AML-193 (cell line): ENCODE results near the gene FHOD1.
A peak's percentile ranks its signal among the peaks of the same experiment; 100 is the strongest.

ENCODE experiments used
- DNase-seq, 2 experiments: peaks; one replicate each; lab custom pipeline; 2025; lab: John Stamatoyannopoulos, UW

FHOD1 gene

DNA sequence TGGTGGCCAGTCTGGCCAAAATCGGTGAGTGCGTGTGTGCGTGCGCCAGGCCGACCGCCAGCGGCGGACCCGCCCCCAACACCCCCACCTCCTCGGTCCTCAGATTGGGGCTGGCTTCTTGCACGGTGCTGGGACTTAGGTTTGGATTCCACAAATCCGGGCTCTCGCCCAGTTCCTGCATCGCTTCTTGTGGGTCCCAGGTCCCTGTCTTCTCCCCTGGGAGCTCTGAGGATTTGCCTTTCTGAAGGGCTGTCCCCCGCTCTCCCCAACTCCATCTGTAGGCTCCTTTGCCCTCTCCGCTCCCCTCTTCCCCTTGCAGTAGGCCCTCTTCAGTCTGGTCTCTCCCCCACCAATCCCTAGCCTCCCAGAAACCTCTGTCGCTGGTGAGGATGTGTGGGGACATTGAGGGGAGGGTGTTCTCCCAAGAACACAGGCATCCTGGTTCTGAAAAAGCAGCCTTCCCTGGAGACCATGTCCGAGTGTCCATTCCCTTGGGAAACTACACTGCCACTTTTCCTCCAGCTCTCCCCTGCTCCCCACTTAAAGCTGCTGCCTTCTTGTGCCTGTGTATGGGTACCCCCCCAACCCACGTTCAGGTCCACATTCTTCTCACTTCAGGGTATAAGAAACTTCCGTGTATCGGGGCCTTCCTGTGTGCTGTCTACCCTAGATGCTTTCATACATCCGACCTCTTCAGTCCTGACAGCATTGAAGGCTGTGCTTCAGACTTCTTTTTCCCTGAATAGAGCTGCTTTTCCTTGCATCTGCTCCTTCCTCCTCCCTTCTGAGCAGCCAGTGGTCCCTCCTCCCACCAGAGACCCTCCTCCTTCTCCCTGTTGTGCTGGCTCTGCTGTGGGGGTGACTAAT lies 2.1 kb upstream of the FHOD1 start:
- DNase-seq, result no peak

DNA sequence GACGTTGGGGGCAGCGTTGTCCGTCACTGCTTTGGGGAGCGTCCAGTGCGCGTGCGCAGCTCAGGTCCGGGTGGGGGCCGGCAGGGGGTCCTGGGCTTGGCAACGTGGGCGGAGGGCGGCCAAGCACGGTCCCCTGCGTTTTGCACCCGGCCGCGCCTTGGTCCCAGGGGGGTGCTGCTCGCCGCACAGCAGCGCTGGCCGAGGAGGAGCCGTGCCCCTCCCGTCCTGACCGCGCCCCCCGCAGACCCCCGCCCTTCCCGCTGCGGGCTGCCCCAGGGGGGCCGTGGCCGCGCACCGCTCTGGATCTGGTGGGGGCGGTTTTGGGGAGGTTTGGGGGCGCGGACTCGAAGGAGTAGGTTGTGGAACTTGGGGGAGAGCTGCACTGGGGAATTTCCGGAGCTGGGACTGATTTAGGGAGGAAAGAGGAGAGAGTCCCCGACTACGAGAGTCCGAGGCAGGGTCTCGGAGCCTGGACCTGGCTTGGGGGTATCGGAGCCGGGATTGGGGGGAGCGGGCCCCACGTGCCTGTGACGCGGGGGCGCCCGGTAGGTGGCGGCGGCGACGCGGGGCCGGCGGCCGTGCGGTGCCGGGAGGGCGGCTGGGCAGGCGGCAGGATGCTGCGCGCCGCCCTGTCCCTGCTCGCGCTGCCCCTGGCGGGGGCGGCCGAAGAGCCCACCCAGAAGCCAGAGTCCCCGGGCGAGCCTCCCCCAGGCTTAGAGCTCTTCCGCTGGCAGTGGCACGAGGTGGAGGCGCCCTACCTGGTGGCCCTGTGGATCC lies 1.3 kb upstream of the FHOD1 start, which contains the start of gene SLC9A5:
Gene SLC9A5 (plus strand): TSS at position 579 of the 777 bp plus-strand sequence. CDS start 36 bp downstream, at position 615.
- no peak for DNase-seq

DNA sequence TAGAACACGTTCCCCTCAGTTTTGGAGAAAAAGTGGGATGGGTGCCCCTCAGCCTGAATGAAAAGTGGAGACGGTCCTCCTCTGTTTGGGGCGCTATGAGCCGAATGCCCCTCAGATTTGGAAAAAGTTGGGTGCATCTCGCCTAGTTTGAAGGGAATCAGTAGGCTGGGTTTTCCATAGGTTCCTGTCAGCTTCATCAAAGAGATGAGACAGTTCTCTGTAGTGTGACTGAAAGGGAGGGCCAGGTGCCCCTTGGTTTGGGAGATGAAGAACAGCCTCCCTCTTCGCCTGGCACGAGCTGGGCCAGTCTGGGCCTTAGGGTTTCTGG lies 756 bp upstream of the FHOD1 start:
- DNase-seq, result no peak

DNA sequence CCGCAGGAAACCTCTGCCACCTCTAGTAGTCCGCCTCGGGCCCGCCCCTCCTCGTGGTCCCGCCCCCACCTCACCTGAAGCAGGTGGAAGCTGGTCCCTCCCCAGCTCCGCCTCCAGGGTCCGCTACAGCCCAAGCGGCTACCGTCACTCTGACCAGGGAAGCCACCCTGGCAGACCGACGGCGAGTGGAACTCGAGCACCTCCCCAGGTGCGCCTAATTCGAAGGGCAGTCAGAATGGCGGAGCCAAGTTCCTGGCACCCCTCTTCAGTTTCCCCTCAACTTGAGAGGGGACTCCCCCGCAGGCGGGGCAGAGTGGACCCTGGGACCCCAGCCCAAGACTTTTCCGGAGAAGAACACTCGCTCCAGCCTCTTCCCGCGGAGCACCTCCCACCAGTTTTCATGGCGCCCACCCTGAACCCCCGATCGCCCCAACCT lies 507 bp downstream of the FHOD1 start:
- DNase-seq, result no peak

DNA sequence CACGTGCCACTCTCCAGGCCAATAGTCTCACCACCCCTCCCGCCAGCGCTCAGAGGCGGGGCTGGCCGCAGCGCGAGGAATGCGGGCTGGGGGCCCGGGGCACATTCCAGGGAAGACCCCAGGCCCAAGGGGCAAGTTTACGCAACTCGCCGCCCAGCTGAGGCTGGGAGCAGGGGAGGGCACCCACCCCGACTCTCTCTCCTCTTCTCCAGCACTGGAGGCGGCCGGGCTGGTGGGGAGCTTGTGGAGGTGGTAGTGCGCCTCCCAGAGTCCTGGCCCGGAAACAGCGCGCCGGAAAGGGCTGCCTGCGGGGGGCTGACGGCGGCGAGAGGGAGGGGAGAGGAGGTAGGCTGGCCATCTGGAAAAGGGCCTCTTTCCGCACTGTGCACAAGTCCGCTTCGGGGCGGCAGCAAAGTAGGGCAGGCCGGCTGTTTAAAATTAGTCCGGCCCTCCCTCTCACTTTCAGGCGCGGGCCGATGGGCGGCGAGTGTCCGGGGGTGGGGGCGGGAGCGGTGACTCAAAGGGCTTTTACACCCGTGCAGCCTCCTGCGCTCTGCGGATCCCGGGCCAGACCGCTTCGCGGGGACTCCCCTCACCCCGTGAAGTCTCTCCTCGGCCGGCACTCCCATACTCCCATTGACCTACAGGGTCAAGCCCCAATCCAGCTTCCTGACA lies 1.1 kb downstream of the FHOD1 start:
- peak; percentile 54 to 58 for DNase-seq

DNA sequence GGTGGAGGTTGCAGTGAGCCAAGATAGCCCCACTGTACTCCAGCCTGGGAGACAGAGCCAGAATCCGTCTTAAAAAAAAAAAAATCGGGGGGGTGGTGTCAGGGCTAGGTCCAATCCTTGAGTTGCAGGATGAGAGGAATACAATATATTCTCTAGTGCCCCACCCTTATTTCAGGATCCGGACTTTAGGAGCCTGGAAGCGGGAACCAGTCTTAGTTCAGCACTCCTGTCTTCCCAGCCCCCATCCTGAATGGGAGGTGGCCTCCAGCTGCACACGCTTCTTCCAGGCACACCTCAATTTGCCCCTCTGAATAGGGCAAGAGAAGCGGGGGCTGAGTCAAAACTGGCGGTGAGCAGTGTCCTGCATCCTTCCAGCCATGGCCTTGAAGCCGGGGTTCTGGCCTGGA lies 1.6 kb downstream of the FHOD1 start:
- no peak for DNase-seq

DNA sequence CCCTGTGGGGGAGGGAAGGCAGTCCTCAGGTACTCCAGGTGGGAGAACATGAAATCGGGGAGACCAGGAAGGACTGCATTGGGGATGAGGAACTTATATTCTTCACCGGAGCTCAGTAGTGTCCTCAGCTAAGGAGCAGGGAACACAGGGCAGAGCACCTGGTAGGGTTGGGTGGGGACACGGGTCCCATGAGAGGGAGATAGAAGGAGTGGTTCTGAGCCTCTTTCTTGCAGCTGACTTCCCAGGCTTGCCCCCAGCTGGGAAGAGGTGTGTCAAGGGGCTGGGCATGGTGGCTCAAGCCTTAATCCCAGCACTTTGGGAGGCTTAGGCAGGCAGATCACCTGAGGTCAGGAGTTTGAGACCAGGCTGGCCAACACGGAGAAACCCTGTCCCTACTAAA lies 2.1 kb downstream of the FHOD1 start:
- no peak for DNase-seq

DNA sequence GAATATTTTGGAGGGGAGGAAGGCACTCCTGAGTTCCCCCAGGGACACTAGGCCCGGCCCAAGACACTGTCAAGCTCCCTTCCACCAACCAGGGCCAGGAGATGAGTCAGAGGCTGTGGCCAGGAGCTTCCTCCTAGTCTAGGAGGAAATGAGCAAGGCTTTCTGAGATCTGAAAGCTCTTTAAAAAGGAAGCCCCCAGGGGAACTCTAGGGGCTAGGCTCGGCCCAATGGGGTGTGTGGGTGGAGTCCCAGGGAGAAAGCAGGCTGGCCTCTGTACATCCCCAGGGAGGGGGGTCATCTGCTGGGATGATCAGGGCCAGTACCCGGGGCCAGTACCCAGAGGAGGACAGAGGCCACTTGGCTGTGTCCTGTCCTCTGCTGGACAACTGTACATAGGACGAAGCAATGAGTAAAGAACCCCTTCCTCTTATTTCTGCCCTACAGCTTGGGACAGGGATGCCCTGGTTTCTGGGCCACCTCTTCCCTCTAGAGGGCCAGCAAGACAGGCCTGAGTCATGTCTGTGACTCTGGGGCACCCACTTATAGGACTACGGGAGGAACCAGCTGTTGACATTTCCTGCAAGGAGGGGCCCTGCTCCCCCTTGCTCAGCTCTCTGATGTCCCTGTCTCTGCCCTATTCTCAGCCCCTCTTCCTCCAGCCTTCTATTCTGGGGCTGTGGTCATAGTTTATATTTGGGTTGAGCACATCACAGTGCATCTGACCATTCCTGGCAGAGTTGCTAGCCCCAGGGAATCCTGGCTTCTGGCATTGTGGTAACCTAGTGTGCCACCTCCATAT lies 2.7 kb downstream of the FHOD1 start:
- peak; percentile 91 to 95 for DNase-seq

DNA sequence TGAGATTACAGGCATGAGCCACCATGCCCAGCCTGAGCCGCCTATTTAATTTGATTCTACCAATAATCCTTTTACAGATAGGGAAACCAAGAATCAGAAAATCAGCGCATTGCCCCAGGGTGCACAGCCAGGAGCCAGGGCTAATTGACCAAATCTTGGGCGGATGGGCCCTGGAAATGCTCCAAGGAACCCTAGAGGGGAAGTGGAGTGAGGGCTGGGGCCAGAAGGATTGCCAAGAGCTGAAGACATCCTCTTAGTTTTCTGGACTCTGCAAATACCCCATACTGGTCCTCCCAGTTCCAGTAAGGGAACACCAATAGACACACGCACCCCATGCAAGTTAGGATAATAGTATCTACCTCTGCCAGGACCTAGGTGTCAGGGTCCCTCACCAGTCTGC lies 3.8 kb downstream of the FHOD1 start:
- DNase-seq, result peak in 1 of 2 experiments; percentile 15

DNA sequence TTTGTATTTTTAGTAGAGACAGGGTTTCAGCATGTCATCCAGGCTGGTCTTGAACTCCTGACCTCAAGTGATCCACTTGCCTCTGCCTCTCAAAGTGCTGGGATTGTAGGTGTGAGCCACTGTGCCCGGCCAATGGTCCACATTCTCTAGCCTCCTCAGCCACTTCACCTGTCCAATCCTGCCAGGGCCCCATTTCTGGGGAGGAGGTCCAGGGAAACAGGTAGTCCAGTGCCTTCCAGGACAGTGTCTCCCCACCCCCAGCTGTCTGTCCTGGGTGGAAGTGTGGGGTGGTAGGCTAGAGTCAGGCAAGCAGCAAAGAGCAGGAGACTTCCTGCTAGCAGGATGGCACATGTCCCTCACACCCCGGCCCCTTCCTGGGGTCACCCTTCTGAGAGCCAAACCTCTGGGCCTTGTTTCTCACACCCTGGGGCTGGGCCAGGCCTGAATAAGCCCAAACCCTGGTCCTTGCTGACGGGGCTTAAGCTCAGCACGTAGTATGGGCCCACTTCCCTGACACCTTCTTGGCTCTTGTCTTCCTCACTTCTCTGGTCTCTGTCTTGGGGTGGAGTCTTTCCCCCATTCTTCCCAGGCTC lies 5.0 kb downstream of the FHOD1 start:
- no peak for DNase-seq

DNA sequence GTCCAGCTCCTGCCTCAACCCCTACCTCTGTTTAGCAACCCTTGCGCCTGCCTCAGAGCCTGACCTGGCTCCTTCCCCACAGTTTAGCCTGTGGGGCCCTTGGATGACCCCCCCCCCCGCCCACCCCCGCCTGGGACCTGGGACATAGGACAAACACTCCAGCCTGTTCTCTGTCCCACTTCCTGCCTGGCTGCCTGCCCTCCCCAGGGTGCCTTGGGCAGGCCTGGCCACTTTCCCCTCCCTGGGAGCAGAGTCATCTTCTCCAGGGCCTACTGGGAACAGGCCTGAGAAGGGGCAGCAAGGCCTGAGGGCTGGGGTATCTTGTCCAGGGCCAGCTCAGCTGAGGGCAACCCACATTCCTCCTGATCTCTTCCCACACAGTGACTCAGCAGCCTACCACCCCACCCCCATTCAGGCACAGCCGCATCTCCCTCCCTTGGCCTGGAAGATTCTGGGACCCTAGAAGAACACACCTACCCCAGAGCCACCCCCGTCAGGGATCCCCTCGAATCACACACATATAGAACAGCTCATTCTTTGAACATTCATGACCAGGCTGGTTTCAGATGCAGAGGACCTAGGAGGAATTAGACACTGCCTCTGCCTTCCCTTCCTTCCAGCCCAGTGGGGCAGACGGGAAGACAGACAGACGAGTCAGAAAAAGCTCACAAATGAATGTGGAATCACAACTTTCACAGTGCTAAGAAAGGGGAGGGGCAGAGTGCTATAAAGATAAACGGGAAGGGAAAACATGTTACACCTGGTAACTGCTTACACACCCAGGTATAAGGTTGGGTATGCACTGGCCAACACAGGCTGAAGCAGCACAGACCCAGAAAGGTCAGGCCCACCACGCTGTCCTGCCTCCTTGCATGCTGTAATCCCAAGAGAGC lies 6.0 kb downstream of the FHOD1 start:
- no peak for DNase-seq

DNA sequence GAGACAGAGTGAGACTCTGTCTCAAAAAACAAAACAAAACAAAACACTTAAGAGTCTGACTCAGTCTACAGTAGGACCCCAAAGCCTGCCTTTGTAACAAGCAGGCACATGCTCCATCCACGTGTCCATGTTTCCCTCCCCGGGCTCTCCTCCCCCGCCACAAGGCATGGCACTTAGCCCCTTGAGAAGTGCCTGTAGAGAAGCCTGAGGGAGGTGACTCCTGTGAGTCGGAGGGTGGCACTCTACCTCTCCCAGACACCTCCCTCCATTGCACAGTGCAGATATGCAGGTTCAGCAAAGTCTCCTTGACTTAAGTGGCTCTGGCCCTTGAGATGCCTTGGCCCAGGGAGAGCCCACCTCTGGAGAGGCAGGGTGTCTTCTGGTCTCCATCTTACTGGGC lies 6.8 kb downstream of the FHOD1 start:
- no peak for DNase-seq

DNA sequence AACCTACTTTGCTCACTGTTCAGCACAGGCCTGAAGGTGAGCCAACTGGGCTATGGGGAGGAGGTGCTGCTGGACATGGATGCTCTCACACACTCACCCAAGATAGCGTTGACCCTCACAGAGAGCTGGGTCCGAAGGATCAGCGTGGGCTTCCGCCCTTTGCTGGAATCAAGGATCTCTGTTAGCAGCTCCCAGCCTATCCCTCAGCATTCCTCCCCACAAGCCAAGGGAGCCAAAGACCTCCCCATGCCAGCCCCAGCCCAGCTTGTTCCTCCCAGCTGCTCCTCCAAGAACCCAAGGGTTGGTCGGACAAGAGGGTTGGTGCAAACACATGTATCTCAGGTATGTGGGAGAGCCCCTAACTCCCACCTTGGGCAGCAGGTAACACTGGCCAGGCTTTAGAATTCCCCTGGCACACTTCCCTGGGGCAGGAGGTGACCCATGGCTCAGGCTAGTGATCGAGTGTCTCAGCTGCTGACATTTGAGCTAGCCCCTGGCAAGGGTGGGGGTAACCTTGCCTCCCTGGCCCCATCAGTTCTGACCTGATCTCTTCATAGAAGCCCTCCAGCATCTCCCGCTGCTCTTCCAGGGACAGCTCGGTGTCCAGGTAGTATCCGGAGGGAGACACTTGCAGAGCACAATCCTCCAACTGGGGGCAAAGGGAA lies 8.3 kb downstream of the FHOD1 start:
- DNase-seq, result no peak

DNA sequence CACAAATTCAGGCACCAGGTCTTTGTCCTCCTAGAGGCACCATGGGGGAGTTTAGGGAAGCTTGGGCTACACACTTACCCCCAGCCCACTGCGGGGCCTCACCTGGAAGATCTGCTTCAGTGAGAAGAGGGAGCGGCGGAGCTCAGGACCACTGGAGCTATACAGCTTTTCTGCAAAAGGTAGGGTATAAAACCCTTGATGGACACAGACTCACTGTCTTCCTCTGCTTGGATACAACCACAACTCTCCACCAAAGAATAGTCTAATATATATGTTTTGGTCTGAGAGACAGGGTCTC lies 9.1 kb downstream of the FHOD1 start:
- DNase-seq, result no peak

DNA sequence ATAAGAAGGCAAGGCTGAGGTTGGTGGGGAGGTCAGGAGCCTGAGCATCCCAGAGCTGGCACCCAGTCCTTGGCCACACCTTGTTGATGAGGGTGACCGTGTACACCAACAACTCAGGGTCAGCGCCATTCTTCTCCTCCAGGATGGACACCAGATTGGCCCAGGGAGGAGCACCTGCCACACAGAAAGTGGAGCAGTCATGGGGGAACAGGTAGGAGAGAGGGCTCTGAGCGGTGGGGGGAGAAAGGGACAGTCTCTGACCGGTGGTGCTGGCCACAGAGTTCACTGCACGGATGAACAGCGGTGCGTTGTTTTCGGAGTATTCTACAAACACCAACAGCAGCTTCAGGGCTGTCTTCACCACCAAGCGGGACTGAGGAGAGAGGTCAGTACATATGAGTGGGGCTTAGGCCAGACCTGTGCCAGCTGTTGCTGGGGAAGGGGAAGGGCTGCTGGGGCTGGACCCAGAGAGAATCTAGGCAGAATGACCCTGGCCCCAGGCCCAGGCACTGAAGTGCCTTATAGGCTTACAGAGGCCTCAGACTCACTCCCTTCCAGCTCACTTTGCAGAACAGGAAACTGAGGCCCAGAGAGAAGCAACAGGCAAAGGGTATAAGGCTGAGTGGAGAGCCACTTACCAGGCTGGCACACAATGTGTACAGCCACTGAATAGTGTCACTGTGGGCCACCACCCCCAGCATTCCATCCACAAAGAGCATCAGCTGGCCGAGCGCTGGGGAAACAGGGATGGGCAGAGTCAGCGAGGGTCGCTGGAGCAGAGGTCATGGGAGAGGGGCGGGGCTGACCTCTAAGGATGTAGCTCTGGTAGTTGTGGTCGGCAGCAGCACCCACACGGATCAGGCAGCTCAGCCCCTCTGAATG lies 9.6 kb downstream of the FHOD1 start:
- no peak for DNase-seq

DNA sequence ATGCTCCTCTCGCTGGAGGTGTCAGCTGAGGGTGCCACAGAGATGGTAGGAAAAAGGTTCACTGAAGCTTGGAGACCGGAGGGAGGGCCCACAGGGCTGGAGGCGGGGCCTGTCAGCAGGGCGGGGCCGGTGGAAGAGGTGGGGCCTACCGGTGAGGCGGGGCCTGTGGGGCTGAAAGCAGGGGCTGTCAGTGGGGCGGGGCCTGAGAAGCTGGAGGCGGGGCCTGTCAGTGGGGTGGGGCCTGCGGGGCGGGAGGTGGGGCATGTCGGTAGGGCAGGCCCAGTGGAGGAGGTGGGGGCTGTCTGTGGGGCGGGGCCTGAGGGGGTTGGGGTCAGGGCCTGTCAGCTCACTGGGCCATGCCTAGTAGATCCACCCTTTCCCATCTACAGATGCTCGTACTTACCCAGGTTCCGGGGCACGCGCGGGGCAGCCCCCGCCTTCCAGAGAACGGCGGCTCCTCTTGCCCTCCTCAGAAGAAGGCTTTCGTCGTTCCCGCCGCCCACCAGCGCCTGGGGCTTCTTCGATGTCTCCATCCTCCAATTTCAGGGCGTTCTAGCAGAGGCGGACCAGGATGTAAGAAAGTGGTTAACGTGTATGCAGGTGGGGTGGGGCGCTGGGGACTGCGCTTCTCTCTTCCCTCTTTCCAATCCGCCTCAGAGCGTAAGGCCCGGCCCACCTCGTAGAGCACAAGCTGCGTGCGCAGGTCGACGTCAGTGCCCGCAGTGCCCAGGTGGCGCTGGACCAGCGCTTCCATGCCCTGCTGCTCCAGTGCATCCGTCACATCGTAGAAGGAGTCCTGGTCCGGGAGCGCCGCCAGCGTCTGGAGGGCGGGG lies 10.5 kb downstream of the FHOD1 start:
- DNase-seq, result no peak

DNA sequence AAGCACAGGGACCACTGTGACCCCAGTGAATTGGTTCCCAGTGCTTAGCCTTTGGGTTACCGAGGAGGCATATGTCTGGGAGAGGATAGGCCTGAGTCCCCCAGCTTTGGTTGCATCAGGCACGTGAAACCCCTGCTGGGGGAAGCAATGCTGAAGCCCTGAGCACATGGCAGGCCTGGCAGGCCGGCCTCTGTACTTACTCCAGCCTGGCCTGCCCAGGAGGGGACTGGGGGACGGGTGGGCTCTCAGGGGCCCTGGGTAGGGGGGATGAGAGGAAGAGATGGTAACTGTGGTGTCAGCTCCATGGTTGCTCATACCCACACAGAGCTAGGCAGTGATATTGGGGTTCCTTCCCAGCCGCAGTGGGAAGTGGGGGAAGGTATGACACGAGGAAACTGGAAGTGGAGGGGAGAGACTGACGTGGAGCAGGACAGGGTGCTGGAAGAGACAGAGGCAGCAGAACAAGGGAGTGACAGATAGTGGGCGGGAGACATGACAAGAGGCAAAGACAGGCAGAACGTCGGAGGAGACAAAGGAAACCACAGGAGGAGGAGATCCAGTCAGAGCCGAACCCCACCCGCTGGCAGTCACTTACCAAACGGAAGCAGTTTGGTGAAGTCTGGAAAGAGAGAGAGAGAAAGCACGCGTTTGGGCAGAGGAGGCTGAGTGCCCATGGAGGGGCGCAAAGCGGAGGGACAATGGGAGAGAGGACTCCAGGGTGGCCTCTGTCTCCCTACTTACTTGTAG lies 11.3 kb downstream of the FHOD1 start:
- no peak for DNase-seq
